ENCODE measurements around the gene ATOH1. TPM values are rescaled to one million over a fixed set of nuclear protein-coding genes. Genes with fewer than 3 reads are reported as not detected.
A peak's percentile ranks its signal among the peaks of the same experiment; 100 is the strongest.

The ATOH1 gene, protein sequence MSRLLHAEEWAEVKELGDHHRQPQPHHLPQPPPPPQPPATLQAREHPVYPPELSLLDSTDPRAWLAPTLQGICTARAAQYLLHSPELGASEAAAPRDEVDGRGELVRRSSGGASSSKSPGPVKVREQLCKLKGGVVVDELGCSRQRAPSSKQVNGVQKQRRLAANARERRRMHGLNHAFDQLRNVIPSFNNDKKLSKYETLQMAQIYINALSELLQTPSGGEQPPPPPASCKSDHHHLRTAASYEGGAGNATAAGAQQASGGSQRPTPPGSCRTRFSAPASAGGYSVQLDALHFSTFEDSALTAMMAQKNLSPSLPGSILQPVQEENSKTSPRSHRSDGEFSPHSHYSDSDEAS
- total RNA-seq (2014; rRNA removed), result not detected in 2 replicates
- not detected for polyA plus RNA-seq (2012)

- peak; percentile 2 for DNase-seq (ENCODE audit: low read depth)
These were observed at the start of gene ATOH1 for GRCh38 chr4:93828332-93828994. Gene ATOH1, plus strand, starts transcription at chr4:93828753. Its CDS starts 174 bp downstream, at chr4:93828927.

DNA sequence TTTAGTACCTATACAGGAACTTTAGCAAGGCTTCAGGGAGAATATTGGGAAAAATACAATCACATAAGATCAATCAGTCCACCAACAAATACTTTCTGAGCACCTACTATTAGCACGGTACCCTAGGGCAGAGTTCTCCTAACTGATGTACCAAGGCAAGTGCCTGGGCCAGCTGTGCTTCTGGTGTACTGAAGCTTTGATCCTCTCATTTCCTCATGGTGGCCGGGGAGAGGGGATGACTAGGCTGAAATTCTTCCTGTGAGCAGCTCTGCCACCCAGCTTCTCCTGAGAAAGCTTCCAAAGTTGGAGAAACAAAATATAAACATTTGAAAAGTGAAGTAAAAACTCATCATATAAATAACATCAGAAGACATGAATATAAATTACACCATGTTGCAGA, 49.3 kb upstream of the ATOH1 start:
- no peak for DNase-seq (ENCODE audit: low read depth)

DNA sequence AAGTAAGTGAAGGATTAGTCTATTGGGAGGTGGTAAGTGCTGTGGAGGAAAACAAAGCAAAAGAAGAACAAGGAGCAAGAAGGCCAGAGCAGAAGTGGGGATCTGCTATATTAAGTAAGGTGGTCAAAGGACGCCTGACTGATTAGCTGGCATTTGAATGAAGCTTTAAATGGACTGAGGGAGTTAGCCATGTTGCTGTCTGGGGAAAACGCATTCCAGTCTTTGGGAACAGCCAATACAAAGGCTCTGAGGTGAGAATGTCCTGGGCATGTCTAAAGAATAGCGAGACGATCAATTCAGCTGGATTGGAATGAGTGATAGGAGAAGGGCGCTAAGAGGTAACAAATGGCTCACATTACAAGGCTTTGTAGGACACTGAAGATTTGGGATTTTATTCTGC, 48.5 kb upstream of the ATOH1 start:
- no peak for DNase-seq (ENCODE audit: low read depth)

DNA sequence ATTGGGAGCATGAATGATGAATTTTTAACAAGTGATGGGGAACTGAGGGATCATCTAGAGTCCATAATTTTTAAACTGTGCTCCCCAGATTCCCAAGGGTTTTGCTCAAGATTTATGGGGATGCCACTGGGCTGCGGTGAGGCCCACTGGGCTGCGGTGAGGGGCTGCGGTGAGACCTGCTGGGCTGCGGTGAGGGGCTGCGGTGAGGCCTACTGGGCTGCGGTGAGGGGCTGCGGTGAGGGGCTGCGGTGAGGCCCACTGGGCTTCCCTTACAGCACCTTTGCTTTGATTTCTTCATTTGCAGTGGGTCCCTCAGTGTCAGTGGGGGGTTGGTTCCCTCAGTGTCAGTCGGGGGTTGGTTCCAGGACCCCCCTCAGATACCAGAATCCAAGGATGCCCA, 47.4 kb upstream of the ATOH1 start:
- no peak for DNase-seq (ENCODE audit: low read depth)

- no peak for DNase-seq (ENCODE audit: low read depth)
These were observed 42.4 kb upstream of the ATOH1 start for GRCh38 chr4:93786149-93786548.

- DNase-seq (ENCODE audit: low read depth), result peak; percentile 10
These were observed 39.8 kb upstream of the ATOH1 start for GRCh38 chr4:93788712-93789111.

DNA sequence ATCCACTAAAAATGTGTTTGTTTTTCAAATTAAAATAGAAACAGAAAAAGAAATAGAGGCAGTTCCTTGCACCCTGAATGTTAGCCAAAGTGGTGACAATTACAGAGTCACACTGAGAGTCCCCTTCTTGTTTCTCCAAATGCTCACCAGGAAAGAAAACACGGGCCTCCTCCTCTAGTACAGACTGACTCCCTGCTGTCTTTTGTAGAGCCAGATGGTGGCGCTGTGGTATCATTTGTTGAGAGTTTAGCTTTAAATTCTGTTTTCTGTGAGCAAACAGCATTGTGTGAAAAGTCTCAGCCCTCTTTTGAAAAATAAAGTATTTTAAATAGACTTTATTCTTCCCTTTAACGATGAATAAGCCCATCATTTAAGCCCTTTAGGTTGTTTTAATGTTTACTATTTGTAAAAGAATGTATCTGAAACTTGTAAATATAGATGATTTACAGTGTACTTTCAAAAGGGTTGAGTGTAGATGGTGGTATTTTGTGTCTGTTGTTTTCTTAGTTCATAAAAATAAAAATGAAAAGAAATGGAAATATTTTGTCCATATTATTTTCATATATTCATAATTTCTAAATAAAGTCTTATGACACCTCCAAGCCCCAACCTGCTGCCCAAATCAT, 36.9 kb upstream of the ATOH1 start:
- DNase-seq (ENCODE audit: low read depth), result peak; percentile 43

DNA sequence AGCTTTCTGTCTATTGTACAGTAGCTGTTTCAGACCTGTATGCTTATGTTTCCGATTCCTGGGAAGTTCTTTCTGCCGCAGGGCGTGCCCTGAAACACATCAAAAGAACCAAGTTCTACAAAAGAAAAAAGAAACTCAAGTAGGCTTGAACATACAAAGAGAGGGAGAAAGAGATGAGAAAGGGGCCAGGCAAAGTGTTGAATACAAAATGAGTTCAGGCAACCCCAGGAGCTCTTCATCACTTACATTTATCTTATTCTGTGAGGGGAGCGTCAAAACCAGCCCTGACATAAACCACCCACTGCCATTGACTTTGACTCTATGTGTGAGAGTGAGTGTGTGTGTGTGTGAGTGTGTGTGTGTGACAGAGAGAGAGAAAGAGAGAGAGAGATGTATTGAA, 26.5 kb upstream of the ATOH1 start:
- DNase-seq (ENCODE audit: low read depth), result no peak

- no peak for DNase-seq (ENCODE audit: low read depth)
These were observed 18.8 kb upstream of the ATOH1 start for GRCh38 chr4:93809773-93810172.

GRCh38 chr4:93810340-93810992, 18.1 kb upstream of the ATOH1 start:
- DNase-seq (ENCODE audit: low read depth), result no peak

DNA sequence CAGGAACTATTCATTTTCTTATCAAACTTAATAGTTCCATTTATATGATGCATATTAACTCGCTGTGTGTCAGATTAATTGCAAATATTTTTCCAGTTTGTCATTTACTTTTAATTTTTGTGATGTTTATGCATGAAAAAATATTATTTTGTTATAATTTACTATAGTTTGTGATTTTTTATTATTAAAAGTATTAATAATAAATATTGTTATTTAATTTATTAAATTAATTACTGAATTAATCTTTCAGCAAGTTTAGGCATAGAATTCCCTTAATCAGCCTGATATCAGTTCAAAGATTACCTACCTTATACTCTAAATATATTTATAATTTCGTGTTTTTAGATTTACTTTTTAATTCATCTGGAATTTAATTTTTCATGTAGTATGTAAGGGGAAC, 15.5 kb upstream of the ATOH1 start:
- no peak for DNase-seq (ENCODE audit: low read depth)

DNA sequence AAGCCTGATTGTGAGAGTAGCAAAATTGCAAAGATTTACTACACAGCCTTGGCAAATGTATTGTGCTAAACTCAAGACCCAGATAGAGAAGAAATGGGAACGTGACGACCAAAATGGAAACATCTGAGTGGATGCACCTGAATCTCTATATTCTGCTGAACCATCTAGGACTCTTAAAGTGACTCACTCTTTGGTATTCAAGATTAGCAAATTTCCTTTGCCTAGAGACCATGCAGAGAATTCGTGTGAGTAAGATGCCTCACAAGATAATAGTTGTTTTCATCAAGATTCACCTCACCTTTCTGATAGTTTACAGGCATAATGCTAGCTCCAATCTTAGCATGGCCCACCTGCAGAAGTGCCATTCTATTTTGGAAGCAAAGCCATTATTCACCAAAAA, 14.4 kb upstream of the ATOH1 start:
- DNase-seq (ENCODE audit: low read depth), result no peak

- DNase-seq (ENCODE audit: low read depth), result no peak
These were observed 13.8 kb upstream of the ATOH1 start for GRCh38 chr4:93814722-93815121.

- no peak for DNase-seq (ENCODE audit: low read depth)
These were observed 2.9 kb upstream of the ATOH1 start for GRCh38 chr4:93825551-93826216.

GRCh38 chr4:93827272-93827947, 1.1 kb upstream of the ATOH1 start:
- no peak for DNase-seq (ENCODE audit: low read depth)

GRCh38 chr4:93828995-93829819, 654 bp downstream of the ATOH1 start:
- DNase-seq (ENCODE audit: low read depth), result no peak

GRCh38 chr4:93829820-93830687, 1.5 kb downstream of the ATOH1 start:
- no peak for DNase-seq (ENCODE audit: low read depth)

DNA sequence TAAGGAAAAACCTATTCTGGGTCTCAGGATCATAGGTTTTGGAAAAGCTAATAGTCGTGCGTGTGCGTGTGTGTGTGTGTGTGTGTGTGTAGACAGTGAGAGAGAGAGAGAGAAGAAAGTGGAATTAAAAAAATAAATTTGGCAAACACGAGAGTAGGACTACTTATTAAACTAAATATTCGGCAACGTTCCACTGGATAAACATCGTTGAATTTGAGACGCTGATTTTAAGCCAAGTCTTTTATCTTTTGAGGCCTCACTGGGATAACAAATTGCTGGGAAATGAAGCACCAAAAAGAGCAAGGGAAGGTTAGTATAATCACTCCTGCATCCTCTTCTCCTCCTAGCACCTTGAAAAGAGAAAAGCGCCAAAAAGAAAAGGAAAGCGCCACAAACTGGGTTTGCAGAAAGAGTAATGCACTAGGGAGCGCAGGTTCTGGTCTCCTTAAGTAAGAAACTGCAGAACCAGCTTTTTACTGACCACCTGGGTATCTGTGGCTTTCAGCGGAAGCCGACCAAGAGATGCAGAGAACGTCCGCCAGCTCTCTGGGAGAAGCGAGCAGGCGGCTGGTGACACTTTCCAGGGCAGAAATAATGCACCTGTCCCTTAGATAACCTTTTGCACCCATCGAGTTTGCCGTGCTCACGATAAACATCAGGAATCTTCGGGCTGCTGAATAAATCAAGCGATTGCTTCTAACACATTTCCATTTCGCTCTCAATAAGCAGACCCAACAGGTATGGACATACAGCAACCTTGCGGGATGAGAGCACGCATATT, 3.4 kb downstream of the ATOH1 start:
- no peak for DNase-seq (ENCODE audit: low read depth)
